ENCODE data around the gene EFNA2. TPM values are rescaled to one million over a fixed set of nuclear protein-coding genes. Genes with fewer than 3 reads are reported as not detected.
"Not testable (repeated sequence)": the region's sequence is repeated elsewhere in the genome, so short reads cannot be mapped to it uniquely, and the experiment has no call there.

EFNA2 gene
- total RNA-seq, 1 experiment from 2014 or later, result 2.8 TPM

- peaks cover 33% of the 10 kb centered on the region for H3K4me1 ChIP-seq
- DNase-seq, result no peak
- no peaks in the 10 kb centered on the region for H3K9me3 ChIP-seq (replicated peaks)
- peaks cover 33% of the 10 kb centered on the region for H3K27me3 ChIP-seq
- H3K4me3 ChIP-seq, result no peak overlapping the region
- peak overlapping the region; percentile 76 for H3K27ac ChIP-seq
- no peaks in the 10 kb centered on the region for H3K36me3 ChIP-seq
Observed at GRCh38 chr19:1313695-1314613, 28.3 kb downstream of the EFNA2 start.

GRCh38 chr19:1315470-1316166, 29.9 kb downstream of the EFNA2 start:
- no peak for DNase-seq
- H3K27me3 ChIP-seq, result peaks cover 32% of the 10 kb centered on the region
- no peaks in the 10 kb centered on the region for H3K9me3 ChIP-seq (replicated peaks)
- no peak overlapping the region for H3K4me3 ChIP-seq
- peaks cover 37% of the 10 kb centered on the region for H3K4me1 ChIP-seq
- no peaks in the 10 kb centered on the region for H3K36me3 ChIP-seq
- no peak overlapping the region for H3K27ac ChIP-seq

DNA sequence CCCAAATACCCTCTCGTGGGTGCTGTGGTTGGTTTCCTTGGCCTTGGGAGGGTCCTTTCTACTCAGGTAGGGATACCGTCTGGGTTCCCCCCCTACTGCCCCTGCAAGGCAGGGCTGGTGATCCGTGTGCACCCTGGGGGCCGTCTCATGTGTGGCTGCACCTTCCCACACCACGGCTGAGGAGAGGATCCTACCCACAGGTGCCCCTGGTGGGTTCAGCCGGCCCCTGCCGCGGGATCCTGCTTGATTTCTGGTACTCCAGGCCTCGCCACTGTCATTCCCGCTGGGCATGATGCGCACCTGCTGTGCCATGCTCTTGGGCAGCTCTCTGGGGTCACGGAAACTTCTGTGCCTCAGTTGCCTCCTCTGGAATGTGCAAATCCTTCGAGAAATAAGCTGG, 30.8 kb downstream of the EFNA2 start:
- H3K27me3 ChIP-seq, result peaks cover 36% of the 10 kb centered on the region

GRCh38 chr19:1317274-1318003, 31.8 kb downstream of the EFNA2 start:
- Histone ChIP-seq H3K9me3 (replicated peaks) (no peaks in the 10 kb centered on the region), H3K27ac (no peak overlapping the region), H3K4me3 (no peak overlapping the region), H3K4me1 (peaks cover 29% of the 10 kb centered on the region), H3K36me3 (no peaks in the 10 kb centered on the region), H3K27me3 (peaks cover 44% of the 10 kb centered on the region)
- DNase-seq, result no peak

More for the DNA sequence above, 30.8 kb downstream of the EFNA2 start:
- Histone ChIP-seq H3K4me3 (no peak overlapping the region), H3K9me3 (replicated peaks) (no peaks in the 10 kb centered on the region), H3K36me3 (no peaks in the 10 kb centered on the region), H3K4me1 (peaks cover 35% of the 10 kb centered on the region), H3K27ac (no peak overlapping the region)
- no peak for DNase-seq

GRCh38 chr19:1318678-1319471, 33.2 kb downstream of the EFNA2 start:
- H3K4me1 ChIP-seq, result peaks cover 17% of the 10 kb centered on the region
- H3K27me3 ChIP-seq, result peaks cover 53% of the 10 kb centered on the region
- no peaks in the 10 kb centered on the region for H3K9me3 ChIP-seq (replicated peaks)
- peak in 1 of 2 experiments; percentile 24 for DNase-seq
- no peaks in the 10 kb centered on the region for H3K36me3 ChIP-seq
- no peak overlapping the region for H3K4me3 ChIP-seq
- H3K27ac ChIP-seq, result no peak overlapping the region

DNA sequence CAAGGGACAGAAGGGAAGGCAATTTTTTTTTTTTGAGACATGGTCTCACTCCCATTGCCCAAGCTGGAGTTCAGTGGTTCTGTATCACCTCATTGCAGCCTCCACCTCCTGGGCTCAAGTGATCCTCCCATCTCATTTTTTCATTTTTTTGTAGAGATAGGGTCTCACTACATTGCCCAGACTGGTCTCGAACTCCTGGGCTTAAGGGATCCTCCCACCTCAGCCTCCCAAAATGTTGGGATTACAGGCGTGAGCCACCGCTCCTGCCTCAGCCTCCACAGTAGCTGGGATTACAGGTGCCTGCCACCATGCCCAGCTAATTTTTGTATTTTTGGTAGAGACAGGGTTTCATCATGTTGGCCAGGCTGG, 34.6 kb downstream of the EFNA2 start:
- not testable (repeated sequence) for H3K36me3 ChIP-seq; H3K4me3 ChIP-seq; H3K9me3 ChIP-seq (replicated peaks); DNase-seq; H3K27ac ChIP-seq
- Histone ChIP-seq H3K27me3 (peaks cover 61% of the 10 kb centered on the region), H3K4me1 (peaks cover 10% of the 10 kb centered on the region; the same call in 1 of the 2 replicates)

DNA sequence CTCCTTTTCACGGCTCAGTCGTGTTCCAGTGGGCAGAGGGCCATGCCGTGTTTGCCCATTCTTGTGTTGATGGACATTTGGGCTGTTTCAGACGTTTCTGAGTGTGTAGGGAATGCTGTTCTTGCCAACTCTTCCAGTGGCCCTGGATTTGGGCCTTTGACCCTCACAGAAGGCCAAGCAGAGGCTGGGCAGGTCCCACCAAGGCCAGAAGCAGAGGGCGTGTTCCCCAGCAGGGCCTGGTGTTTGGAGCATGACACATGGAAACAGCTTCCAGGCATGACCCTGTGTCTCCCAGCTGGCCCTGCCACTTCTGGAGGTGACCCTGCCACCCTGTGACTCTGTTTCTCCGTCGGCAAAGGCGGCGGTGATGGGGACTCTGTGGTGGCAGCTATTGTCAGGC, 35.9 kb downstream of the EFNA2 start:
- Histone ChIP-seq H3K4me1 (peaks cover 10% of the 10 kb centered on the region; the same call in 1 of the 2 replicates), H3K27me3 (peaks cover 61% of the 10 kb centered on the region), H3K27ac (no peak overlapping the region), H3K9me3 (replicated peaks) (no peaks in the 10 kb centered on the region), H3K4me3 (no peak overlapping the region), H3K36me3 (no peaks in the 10 kb centered on the region)
- DNase-seq, result no peak

GRCh38 chr19:1322198-1322981, 36.7 kb downstream of the EFNA2 start:
- Histone ChIP-seq H3K27me3 (peaks cover 56% of the 10 kb centered on the region), H3K27ac (no peak overlapping the region), H3K9me3 (replicated peaks) (no peaks in the 10 kb centered on the region), H3K4me1 (peaks cover 10% of the 10 kb centered on the region; the same call in 1 of the 2 replicates), H3K36me3 (no peaks in the 10 kb centered on the region), H3K4me3 (no peak overlapping the region)
- no peak for DNase-seq

- peaks cover 5% of the 10 kb centered on the region; the same call in 1 of the 2 replicates for H3K4me1 ChIP-seq
Observed at GRCh38 chr19:1324249-1324805, 38.7 kb downstream of the EFNA2 start.

GRCh38 chr19:1324806-1325567, 39.3 kb downstream of the EFNA2 start:
- Histone ChIP-seq H3K27me3 (peaks cover 34% of the 10 kb centered on the region), H3K36me3 (no peaks in the 10 kb centered on the region), H3K4me3 (no peak overlapping the region), H3K4me1 (peaks cover 5% of the 10 kb centered on the region; the same call in 1 of the 2 replicates), H3K27ac (no peak overlapping the region), H3K9me3 (replicated peaks) (no peaks in the 10 kb centered on the region)
- DNase-seq, result no peak

More at GRCh38 chr19:1324249-1324805, 38.7 kb downstream of the EFNA2 start:
- Histone ChIP-seq H3K9me3 (replicated peaks) (no peaks in the 10 kb centered on the region), H3K4me3 (no peak overlapping the region), H3K27me3 (peaks cover 39% of the 10 kb centered on the region), H3K36me3 (no peaks in the 10 kb centered on the region), H3K27ac (no peak overlapping the region)
- DNase-seq, result no peak

DNA sequence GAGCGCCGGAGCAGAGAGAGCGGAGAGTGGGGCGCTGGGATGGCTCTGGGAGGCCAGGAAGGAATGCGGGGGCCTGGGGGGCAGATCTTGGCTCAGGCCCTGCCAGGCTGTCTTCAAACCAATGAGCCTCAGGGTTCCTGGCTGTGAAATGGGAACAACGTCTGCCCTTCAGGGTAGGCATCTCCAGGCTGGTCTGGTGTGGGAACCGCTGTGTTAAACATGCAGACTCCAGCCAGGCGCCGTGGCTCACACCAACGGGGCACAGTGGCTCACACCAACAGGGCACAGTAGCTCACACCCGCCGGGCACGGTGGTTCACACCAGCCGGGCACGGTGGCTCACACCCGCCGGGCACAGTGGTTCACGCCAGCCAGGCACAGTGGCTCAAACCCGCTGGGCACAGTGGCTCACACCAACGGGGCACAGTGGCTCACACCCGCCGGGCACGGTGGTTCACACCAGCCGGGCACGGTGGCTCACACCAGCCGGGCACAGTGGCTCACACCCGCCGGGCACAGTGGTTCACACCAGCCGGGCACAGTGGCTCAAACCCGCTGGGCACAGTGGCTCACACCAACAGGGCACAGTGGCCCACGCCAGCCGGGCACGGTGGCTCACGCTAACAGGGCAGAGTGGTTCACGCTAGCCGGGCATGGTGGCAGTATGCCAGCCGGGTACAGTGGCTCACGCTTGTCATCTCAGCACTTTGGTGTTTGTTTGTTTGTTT, 40.1 kb downstream of the EFNA2 start:
- Histone ChIP-seq H3K4me3 (no peak overlapping the region), H3K9me3 (replicated peaks) (no peaks in the 10 kb centered on the region), H3K36me3 (no peaks in the 10 kb centered on the region), H3K27ac (no peak overlapping the region), H3K4me1 (peaks cover 3% of the 10 kb centered on the region; the same call in 1 of the 2 replicates), H3K27me3 (peaks cover 29% of the 10 kb centered on the region)
- no peak for DNase-seq

GRCh38 chr19:1327125-1327524, 41.5 kb downstream of the EFNA2 start:
- peaks cover 5% of the 10 kb centered on the region; the same call in 1 of the 2 replicates for H3K4me1 ChIP-seq
- no peak overlapping the region for H3K4me3 ChIP-seq
- peaks cover 20% of the 10 kb centered on the region for H3K27me3 ChIP-seq
- DNase-seq, result no peak
- no peaks in the 10 kb centered on the region for H3K9me3 ChIP-seq (replicated peaks)
- H3K27ac ChIP-seq, result no peak overlapping the region
- no peaks in the 10 kb centered on the region for H3K36me3 ChIP-seq

All from SJCRH30 (cell line).